Left renal pelvis (tissue), 4 donors: ENCODE results near the gene EMILIN1. TPM values are rescaled to one million over a fixed set of nuclear protein-coding genes. Genes with fewer than 3 reads are reported as not detected.

Experiments
- polyA plus RNA-seq, 4 donors: library from polyadenylated mRNA; unstranded; fragments of 120-200 nt; gene quantifications; one replicate each; pipeline ENCODE4 v1.2.1, GENCODE V29; 2013; ENCODE audit not compliant: insufficient read length in 4 of 4

The EMILIN1 gene
- polyA plus RNA-seq, 4 donors = 67.1 to 206 (median 91.1) TPM

Other genes with a start within 250 kb of the EMILIN1 start
- 1 to 10 TPM; 2.3 to 8.5 (median 5.5) TPM for gene DPYSL5, start 230.5 kb upstream of the EMILIN1 start, polyA plus RNA-seq
- gene MAPRE3, start 108.0 kb upstream of the EMILIN1 start, polyA plus RNA-seq = 10 to 100 TPM; 10.2 to 17.8 (median 13.1) TPM
- gene TMEM214, start 45.6 kb upstream of the EMILIN1 start, polyA plus RNA-seq = 10 to 100 TPM; 56.9 to 90.7 (median 71.4) TPM
- gene AGBL5, start 26.9 kb upstream of the EMILIN1 start, polyA plus RNA-seq = 10 to 100 TPM; 30.8 to 66.8 (median 61.1) TPM
- gene OST4, start 7.0 kb upstream of the EMILIN1 start, polyA plus RNA-seq = 100 to 1,000 TPM; 212 to 268 (median 247) TPM
- 10 to 100 TPM in 3 of 4 donors, 1 to 10 TPM in 1; 6.0 to 52.3 (median 36.3) TPM for gene KHK, start 8.2 kb downstream of the EMILIN1 start, polyA plus RNA-seq
- 10 to 100 TPM in 1 of 4 donors, 1 to 10 TPM in 3; 4.4 to 10.5 (median 5.8) TPM for gene CGREF1, start 40.5 kb downstream of the EMILIN1 start, polyA plus RNA-seq
- gene ABHD1, start 45.2 kb downstream of the EMILIN1 start, polyA plus RNA-seq = 1 to 10 TPM in 2 of 4 donors, under 1 TPM in 2; 0.46 to 1.5 (median 0.95) TPM
- gene PREB, start 56.0 kb downstream of the EMILIN1 start, polyA plus RNA-seq = 10 to 100 TPM; 44.2 to 58.7 (median 47.3) TPM
- not detected for gene PRR30, start 60.8 kb downstream of the EMILIN1 start, polyA plus RNA-seq
- gene TCF23, start 70.4 kb downstream of the EMILIN1 start, polyA plus RNA-seq = 1 to 10 TPM in 1 of 4 donors, under 1 TPM in 3; 0.59 to 3.2 (median 0.75) TPM
- 100 to 1,000 TPM; 142 to 162 (median 153) TPM for gene ATRAID, start 133.4 kb downstream of the EMILIN1 start, polyA plus RNA-seq
- gene SLC5A6, start 133.7 kb downstream of the EMILIN1 start, polyA plus RNA-seq = 10 to 100 TPM; 19.9 to 48.4 (median 35.2) TPM
- 10 to 100 TPM; 33.7 to 61.4 (median 43.1) TPM for gene CAD, start 138.8 kb downstream of the EMILIN1 start, polyA plus RNA-seq
- gene SLC30A3, start 184.4 kb downstream of the EMILIN1 start, polyA plus RNA-seq = 1 to 10 TPM in 3 of 4 donors, under 1 TPM in 1; 0.98 to 8.7 (median 5.3) TPM
- gene DNAJC5G, start 196.8 kb downstream of the EMILIN1 start, polyA plus RNA-seq = 1 to 10 TPM in 1 of 4 donors, under 1 TPM in 3; 0.18 to 1.7 (median 0.46) TPM
- gene TRIM54, start 203.8 kb downstream of the EMILIN1 start, polyA plus RNA-seq = 1 to 10 TPM in 3 of 4 donors, under 1 TPM in 1; 0.07 to 6.4 (median 3.9) TPM
- 1 to 10 TPM in 2 of 4 donors, under 1 TPM in 2; 0.53 to 1.3 (median 0.88) TPM for gene UCN, start 229.8 kb downstream of the EMILIN1 start, polyA plus RNA-seq
- gene MPV17, start 244.5 kb downstream of the EMILIN1 start, polyA plus RNA-seq = 10 to 100 TPM; 72.0 to 89.4 (median 81.4) TPM